NB4 (cell line): ENCODE data around the gene ARHGAP15.

Experiments
- POLR2A ChIP-seq: IDR thresholded peaks from 2 replicates; pipeline ENCODE4 v1.6.1; 2011; ENCODE audit warnings: mild to moderate bottlenecking; ENCODE audit not compliant: insufficient read length; ENCODE audit errors: extremely low read depth
- TF ChIP-seq, protein P1 (sequence below): IDR thresholded peaks from one replicate; pipeline ENCODE4 v1.5.1; 2012; ENCODE audit warnings: low read depth, low read length

DNA sequence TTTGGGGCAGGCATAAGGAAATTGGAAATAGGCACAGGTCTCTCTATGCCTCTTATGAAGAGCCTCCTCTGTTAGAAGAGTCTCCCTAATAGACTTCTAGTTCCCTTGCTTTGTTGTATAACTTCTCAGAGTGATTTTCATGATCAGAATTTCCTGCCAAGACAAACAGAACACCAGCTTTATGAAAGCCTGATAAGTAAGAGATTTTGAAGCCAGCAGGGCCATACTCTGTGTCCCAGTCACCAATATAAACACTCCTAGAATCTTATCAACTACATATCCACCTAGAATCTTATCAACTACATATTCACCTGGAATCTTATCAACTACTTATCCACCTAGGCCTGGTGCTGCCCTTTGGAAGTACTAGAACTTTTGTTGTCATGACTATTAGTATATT, 579.5 kb downstream of the ARHGAP15 start:
- TF ChIP-seq, protein P1, sequence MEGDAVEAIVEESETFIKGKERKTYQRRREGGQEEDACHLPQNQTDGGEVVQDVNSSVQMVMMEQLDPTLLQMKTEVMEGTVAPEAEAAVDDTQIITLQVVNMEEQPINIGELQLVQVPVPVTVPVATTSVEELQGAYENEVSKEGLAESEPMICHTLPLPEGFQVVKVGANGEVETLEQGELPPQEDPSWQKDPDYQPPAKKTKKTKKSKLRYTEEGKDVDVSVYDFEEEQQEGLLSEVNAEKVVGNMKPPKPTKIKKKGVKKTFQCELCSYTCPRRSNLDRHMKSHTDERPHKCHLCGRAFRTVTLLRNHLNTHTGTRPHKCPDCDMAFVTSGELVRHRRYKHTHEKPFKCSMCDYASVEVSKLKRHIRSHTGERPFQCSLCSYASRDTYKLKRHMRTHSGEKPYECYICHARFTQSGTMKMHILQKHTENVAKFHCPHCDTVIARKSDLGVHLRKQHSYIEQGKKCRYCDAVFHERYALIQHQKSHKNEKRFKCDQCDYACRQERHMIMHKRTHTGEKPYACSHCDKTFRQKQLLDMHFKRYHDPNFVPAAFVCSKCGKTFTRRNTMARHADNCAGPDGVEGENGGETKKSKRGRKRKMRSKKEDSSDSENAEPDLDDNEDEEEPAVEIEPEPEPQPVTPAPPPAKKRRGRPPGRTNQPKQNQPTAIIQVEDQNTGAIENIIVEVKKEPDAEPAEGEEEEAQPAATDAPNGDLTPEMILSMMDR: no peak
- no peak for TF ChIP-seq POLR2A
